IPS-18c (cell line): ENCODE results near the gene CFAP46.

Source experiments
- H3K4me3 ChIP-seq: 2 replicates; pipeline ENCODE4 v1.7.0; 2013; ENCODE audit warnings: low read depth, mild to moderate bottlenecking, low read length, moderate library complexity; ENCODE audit not compliant: insufficient read depth
- H3K9me3 ChIP-seq: one replicate; pipeline ENCODE4 v1.6.1; 2013; ENCODE audit warnings: mild to moderate bottlenecking, low read length, moderate library complexity; ENCODE audit not compliant: control insufficient read depth, insufficient read depth

CFAP46 gene

GRCh38 chr10:132770061-132771021 lies 172.0 kb downstream of the CFAP46 start:
- peaks cover 4% of the 10 kb centered on the region for H3K9me3 ChIP-seq
- H3K4me3 ChIP-seq = no peak overlapping the region

DNA sequence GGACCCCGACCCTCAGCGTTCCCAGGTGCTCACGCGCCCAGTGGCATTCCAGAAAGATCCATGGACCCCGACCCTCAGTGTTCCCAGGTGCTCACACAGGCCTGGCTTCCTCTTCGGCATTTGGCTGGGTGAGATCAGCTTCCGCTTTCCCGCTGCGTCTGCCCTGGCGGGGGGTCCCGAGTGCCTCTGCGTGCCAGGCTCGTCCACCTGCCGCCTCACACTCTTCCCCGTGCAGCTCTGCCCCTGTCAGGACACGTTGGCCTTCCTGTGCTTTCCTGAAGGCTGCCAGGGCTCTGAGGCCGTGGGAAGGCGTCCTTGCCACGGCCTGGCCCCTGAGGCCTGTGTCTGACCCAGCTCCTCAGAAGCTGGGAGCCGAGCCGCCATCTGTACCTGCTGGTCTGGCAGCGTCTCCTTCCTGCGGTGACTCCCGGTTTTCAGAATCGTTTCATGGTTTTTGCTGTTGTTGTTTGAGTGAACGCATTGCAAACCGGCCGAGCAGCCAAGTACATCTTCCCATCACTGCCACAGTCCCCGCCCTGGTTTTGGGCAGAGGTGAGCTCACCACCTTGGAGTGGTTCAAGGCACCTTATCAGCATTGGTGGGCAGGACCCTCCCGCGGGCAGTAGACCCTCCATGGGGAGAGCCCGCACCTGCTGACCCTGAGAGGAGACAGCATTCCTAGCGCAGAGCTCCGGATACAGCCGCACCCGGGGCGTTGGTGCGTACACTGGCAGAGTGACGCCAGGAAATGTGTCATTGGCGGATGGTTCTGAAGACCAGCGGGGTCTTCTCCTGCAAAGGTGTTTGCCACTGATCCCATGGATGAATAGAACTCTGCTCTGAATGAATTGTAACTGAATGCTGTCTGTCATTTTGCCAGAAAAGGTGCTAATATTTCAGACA lies 173.8 kb downstream of the CFAP46 start:
- Histone ChIP-seq H3K9me3 (peaks cover 4% of the 10 kb centered on the region), H3K4me3 (no peak overlapping the region)

GRCh38 chr10:132766291-132766690 lies 176.1 kb downstream of the CFAP46 start:
- H3K9me3 ChIP-seq = peaks cover 4% of the 10 kb centered on the region
- no peak overlapping the region for H3K4me3 ChIP-seq

DNA sequence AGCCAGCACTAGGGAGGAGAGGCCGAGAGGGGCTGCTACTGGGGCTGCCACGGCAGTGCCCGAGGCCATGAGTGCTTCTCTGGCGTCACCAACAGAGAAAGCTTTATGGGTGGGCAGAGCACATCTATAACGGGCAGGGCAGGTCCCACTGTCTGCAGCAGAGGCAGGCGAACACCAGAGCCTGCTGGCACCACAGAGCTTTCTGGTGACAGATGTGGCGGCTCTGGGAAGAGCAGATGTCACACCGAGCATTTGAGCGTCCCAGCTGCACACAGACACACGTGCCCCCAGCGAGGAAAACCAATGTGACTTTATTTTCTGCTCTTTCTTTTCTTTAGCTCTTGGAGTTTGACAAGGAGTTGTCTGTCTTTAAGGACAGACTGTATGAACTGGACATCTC lies 176.9 kb downstream of the CFAP46 start:
- no peak overlapping the region for H3K4me3 ChIP-seq
- H3K9me3 ChIP-seq = peaks cover 4% of the 10 kb centered on the region

- no peak overlapping the region for H3K4me3 ChIP-seq
- no peaks in the 10 kb centered on the region for H3K9me3 ChIP-seq
Observed at GRCh38 chr10:132764108-132764507, 178.3 kb downstream of the CFAP46 start.

DNA sequence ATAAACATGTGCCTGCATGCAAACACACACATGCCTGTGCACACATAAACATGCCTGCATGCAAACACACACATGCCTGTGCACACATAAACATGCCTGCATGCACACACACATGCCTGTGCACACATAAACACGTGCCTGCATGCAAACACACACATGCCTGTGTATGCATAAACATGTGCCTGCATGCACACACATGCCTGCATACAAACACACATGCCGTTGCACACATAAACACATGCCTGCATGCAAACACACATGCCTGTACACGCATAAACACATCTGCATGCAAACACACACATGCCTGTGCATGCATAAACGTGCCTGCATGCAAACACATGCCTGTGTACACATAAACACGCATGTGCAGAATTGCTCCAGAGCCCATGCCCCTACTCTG lies 178.8 kb downstream of the CFAP46 start:
- Histone ChIP-seq H3K9me3 (no peaks in the 10 kb centered on the region), H3K4me3 (no peak overlapping the region)

- no peaks in the 10 kb centered on the region for H3K9me3 ChIP-seq
- no peak overlapping the region for H3K4me3 ChIP-seq
Observed at GRCh38 chr10:132762267-132762666, 180.1 kb downstream of the CFAP46 start.

DNA sequence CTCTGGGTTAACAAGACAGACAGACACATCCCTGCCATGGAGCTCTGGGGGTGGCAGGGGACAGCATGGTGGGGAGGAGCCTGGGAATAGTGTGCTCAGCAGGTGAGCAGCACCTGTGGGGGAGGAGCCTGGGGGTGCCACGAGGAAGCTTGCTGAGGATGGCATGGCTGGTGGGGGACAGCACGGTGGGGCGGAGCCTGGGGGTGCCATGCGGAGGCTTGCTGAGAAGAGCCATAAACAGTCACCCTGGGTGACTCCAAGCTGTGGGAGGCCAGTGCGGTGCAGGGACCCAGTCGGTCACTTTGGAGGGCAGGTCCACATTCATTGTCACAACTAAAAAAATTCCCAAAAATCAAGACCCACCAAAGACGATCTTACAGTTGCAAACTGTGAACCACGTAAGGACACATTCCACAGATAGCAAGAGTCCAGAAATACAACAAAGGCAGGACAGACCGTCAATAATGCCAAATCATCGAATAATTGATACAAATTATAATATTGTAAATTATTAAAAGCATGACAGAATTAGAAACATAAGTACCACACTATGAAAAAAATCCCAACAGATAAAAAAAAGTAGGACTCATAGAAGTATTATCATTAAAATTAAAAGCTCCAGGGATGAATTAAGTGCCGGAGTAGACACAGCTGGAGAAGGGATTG lies 180.8 kb downstream of the CFAP46 start:
- Histone ChIP-seq H3K4me3 (no peak overlapping the region), H3K9me3 (no peaks in the 10 kb centered on the region)

DNA sequence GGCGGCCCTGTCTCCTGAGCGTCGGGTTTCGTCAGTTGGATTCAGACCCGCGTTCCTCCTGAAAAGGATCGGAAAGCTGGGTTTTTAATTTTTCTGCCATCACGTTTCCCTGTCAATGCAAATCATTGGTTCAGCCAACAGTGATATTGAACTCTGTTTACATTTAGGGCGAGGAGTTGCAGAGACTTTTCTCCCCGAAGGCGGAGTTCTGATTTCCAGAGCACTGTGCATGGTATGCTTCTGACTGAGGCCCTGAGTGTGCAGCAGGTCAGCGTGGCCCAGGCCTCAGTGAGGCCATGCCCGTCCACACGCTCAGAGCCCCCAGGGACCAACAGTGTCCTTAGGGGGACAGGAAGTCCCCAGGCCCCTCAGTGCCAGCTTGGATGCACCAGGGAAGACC lies 183.5 kb downstream of the CFAP46 start:
- no peak overlapping the region for H3K4me3 ChIP-seq
- no peaks in the 10 kb centered on the region for H3K9me3 ChIP-seq
